DND-41 (cell line): ENCODE data around the gene BRSK2.

Experiments
- ATAC-seq: fragments of 200-7000 bp; cut with Tn5 transposase; 3 replicates; pipeline ENCODE4 v1.9.1; 2021; ENCODE audit warnings: low read depth; ENCODE audit not compliant: insufficient read depth
- DNase-seq: peaks from one replicate; pipeline ENCODE4 v3.0.0-alpha.2; 2020
- H2AFZ ChIP-seq: 2 replicates; pipeline ENCODE4 v1.6.0; 2012; ENCODE audit warnings: low read depth, low read length
- H3K27ac ChIP-seq: 2 replicates; pipeline ENCODE4 v1.5.1; 2012; ENCODE audit warnings: low read length, inconsistent platforms
- H3K27me3 ChIP-seq: fragments of 200-600 bp; sonication (generic); 2 replicates; pipeline ENCODE4 v1.6.0; 2012; ENCODE audit warnings: low read length, mild to moderate bottlenecking, inconsistent platforms; ENCODE audit not compliant: insufficient read depth, poor library complexity
- H3K36me3 ChIP-seq: 2 replicates; pipeline ENCODE4 v1.5.1; 2012; ENCODE audit warnings: low read length, inconsistent platforms; ENCODE audit not compliant: insufficient read depth
- H3K4me1 ChIP-seq: 2 replicates; pipeline ENCODE4 v1.5.1; 2012; ENCODE audit warnings: mild to moderate bottlenecking, low read length; ENCODE audit not compliant: insufficient read depth
- H3K4me2 ChIP-seq: 2 replicates; pipeline ENCODE4 v1.6.0; 2012; ENCODE audit warnings: mild to moderate bottlenecking, moderate library complexity, low read length, inconsistent platforms; ENCODE audit not compliant: insufficient read depth
- H3K4me3 ChIP-seq, 2 experiments: fragments of 200-600 bp in 1 of 2; shearing (Covaris generic) in 1 of 2; 2 replicates each; pipeline ENCODE4 v1.5.1; 2012 to 2016; ENCODE audit warnings: inconsistent platforms in 2 of 2, low read length in 2 of 2, mild to moderate bottlenecking in 2 of 2, low read depth in 1 of 2, moderate library complexity in 1 of 2
- H3K79me2 ChIP-seq: 2 replicates; pipeline ENCODE4 v1.6.0; 2012; ENCODE audit warnings: low read length, inconsistent platforms; ENCODE audit not compliant: insufficient read depth
- H3K9ac ChIP-seq: 2 replicates; pipeline ENCODE4 v1.6.0; 2012; ENCODE audit warnings: low read depth, mild to moderate bottlenecking, inconsistent platforms, low read length, moderate library complexity
- H3K9me3 ChIP-seq: 2 replicates; pipeline ENCODE4 v1.5.1; 2012; ENCODE audit warnings: low read length, moderate library complexity, mild to moderate bottlenecking, inconsistent platforms; ENCODE audit not compliant: insufficient read depth, severe bottlenecking
- H4K20me1 ChIP-seq: 2 replicates; pipeline ENCODE4 v1.6.0; 2012; ENCODE audit warnings: low read length; ENCODE audit not compliant: insufficient read depth
- EZH2 ChIP-seq: IDR thresholded peaks from 3 replicates; pipeline ENCODE4 v1.6.1; 2012; ENCODE audit warnings: borderline replicate concordance, low read depth, mild to moderate bottlenecking, moderate library complexity, low read length, inconsistent platforms; ENCODE audit not compliant: severe bottlenecking
- TF ChIP-seq, protein P1 (sequence below): IDR thresholded peaks from 2 replicates; pipeline ENCODE4 v1.5.1; 2012; ENCODE audit warnings: borderline replicate concordance, low read length, moderate library complexity, mild to moderate bottlenecking; ENCODE audit not compliant: poor library complexity, severe bottlenecking; ENCODE audit errors: extremely low read depth

BRSK2 gene

DNA sequence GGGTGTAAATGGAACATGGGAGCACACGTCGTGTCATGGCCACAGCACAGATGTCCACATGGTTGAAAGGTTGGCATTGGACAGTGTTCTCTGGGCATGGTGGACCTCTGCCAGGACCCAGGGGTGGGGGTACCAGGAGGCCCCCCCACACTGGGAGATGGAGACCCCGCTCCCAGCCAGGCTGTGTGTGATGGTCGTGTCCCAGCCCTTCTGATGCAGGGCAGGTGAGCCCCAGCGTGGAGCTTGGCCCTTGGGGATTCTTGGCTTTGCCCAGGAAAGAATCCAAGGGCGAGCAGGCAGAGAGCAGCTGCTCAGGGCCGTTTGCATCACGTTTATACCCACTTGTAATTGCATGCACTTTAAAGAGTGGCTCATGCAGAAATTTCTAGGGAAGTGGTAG is 22.0 kb upstream of the BRSK2 start:
- Histone ChIP-seq H3K27ac (no peak overlapping the region), H3K9ac (no peak overlapping the region), H3K4me3 (no peak overlapping the region), H3K9me3 (peaks cover 15% of the 10 kb centered on the region), H2AFZ (no peak overlapping the region), H3K4me1 (no peaks in the 10 kb centered on the region), H4K20me1 (no peaks in the 10 kb centered on the region), H3K4me2 (no peak overlapping the region), H3K27me3 (no peaks in the 10 kb centered on the region), H3K36me3 (no peaks in the 10 kb centered on the region), H3K79me2 (no peaks in the 10 kb centered on the region)
- no peak for DNase-seq
- no peak for ATAC-seq
- no peak for TF ChIP-seq EZH2
- TF ChIP-seq, protein P1, sequence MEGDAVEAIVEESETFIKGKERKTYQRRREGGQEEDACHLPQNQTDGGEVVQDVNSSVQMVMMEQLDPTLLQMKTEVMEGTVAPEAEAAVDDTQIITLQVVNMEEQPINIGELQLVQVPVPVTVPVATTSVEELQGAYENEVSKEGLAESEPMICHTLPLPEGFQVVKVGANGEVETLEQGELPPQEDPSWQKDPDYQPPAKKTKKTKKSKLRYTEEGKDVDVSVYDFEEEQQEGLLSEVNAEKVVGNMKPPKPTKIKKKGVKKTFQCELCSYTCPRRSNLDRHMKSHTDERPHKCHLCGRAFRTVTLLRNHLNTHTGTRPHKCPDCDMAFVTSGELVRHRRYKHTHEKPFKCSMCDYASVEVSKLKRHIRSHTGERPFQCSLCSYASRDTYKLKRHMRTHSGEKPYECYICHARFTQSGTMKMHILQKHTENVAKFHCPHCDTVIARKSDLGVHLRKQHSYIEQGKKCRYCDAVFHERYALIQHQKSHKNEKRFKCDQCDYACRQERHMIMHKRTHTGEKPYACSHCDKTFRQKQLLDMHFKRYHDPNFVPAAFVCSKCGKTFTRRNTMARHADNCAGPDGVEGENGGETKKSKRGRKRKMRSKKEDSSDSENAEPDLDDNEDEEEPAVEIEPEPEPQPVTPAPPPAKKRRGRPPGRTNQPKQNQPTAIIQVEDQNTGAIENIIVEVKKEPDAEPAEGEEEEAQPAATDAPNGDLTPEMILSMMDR = no peak

DNA sequence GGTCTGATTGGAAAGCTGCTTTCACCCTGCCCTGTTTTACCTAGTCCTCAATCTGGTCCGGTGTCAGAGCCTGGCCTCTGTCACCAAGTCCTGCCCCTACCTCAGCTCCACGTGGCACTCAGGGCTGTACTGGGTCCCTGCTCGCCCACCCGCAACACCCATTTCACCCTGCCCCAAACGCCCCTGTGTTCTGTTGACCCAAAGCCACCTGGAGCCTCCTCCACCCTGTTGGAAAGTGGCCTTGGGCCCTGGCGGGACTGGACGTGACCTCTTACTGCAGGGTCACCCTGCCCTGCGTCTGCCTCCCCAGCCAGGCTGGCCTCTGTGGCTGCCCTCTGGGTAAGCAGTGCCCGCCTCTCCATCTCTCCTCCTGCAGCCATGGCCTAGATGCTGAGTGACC is 21.5 kb upstream of the BRSK2 start:
- no peak for ATAC-seq
- TF ChIP-seq, protein P1 = no peak
- no peak for TF ChIP-seq EZH2
- no peaks in the 10 kb centered on the region for H3K27me3 ChIP-seq

DNA sequence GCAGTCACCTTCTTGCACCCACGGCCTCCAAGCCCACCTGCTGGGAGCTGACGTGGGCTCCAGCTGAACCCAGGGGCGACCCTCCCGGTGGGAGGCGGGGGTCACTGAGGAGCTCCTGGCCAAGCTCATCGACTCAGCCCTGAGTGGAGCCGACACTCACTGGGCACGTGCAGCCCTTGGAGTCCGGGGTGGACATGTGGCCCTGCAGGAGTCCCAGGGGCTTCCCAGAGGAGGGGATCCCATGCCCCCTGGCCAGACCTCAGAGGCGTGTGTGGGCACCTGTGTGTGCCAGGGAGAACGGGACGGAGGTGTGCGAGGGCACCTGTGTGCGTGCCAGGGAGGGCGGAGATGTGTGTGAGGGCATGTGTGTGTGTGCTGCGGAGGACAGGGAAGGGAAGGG is 20.8 kb upstream of the BRSK2 start:
- H3K27me3 ChIP-seq = no peaks in the 10 kb centered on the region
- H3K9me3 ChIP-seq = peaks cover 13% of the 10 kb centered on the region
- H3K4me1 ChIP-seq = no peaks in the 10 kb centered on the region
- H3K79me2 ChIP-seq = no peaks in the 10 kb centered on the region
- H2AFZ ChIP-seq = no peak overlapping the region
- H3K4me3 ChIP-seq = no peak overlapping the region
- no peak overlapping the region for H3K27ac ChIP-seq
- ATAC-seq = no peak
- H3K4me2 ChIP-seq = no peak overlapping the region
- H3K9ac ChIP-seq = no peak overlapping the region
- no peaks in the 10 kb centered on the region for H4K20me1 ChIP-seq
- TF ChIP-seq, protein P1 = no peak
- no peak for TF ChIP-seq EZH2
- no peak for DNase-seq
- no peaks in the 10 kb centered on the region for H3K36me3 ChIP-seq

More for the DNA sequence above, 21.5 kb upstream of the BRSK2 start:
- H3K27ac ChIP-seq = no peak overlapping the region
- H3K79me2 ChIP-seq = no peaks in the 10 kb centered on the region
- DNase-seq = no peak
- no peak overlapping the region for H2AFZ ChIP-seq
- H3K4me1 ChIP-seq = no peaks in the 10 kb centered on the region
- H4K20me1 ChIP-seq = no peaks in the 10 kb centered on the region
- H3K4me3 ChIP-seq = no peak overlapping the region
- no peaks in the 10 kb centered on the region for H3K36me3 ChIP-seq
- H3K4me2 ChIP-seq = no peak overlapping the region
- H3K9me3 ChIP-seq = peaks cover 15% of the 10 kb centered on the region
- H3K9ac ChIP-seq = no peak overlapping the region

DNA sequence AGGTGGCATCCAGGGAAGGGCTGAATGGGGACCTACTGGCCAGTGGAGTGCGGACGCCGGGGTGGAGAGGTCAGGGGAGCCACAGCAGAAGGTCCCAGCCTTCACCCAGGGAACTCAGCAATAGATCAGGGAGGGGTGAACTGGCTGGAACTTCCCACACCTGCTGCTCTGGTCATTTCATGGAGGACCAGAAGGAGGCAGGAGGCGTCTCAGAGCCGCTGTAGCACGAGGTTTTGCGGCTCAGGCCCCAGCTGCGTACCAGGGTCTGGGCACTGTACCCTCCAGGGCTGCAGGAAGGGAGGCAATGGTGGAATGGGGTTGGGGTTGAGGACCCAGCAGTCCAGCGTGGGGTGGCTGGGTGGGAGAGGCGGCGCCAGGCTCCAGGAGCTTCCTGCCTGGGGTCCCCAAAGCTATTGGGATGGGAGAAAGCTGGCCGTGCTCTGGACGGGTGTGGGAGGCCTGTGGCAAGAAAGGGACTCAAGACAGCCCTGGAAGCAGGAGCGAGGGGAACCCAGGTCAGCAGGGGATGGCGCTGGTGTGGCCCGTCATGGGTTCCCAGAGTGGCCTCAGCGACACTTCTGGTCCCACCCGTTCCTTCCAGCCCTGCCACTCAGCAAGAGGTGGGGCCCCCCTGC is 20.2 kb upstream of the BRSK2 start:
- no peak overlapping the region for H3K4me3 ChIP-seq
- no peaks in the 10 kb centered on the region for H3K4me1 ChIP-seq
- H3K4me2 ChIP-seq = no peak overlapping the region
- H4K20me1 ChIP-seq = no peaks in the 10 kb centered on the region
- TF ChIP-seq, protein P1 = no peak
- TF ChIP-seq EZH2 = no peak
- ATAC-seq (no peak), DNase-seq (no peak)
- no peak overlapping the region for H3K27ac ChIP-seq
- H3K79me2 ChIP-seq = no peaks in the 10 kb centered on the region
- H3K36me3 ChIP-seq = no peaks in the 10 kb centered on the region
- H3K9ac ChIP-seq = no peak overlapping the region
- H3K9me3 ChIP-seq = peaks cover 8% of the 10 kb centered on the region
- H2AFZ ChIP-seq = no peak overlapping the region
- H3K27me3 ChIP-seq = no peaks in the 10 kb centered on the region
